SKM-1 (cell line): Measurements from ENCODE around the gene CEBPE.

Experiments
- DNase-seq: peaks from one replicate; lab custom pipeline; 2025; ENCODE audit not compliant: unreplicated experiment; lab: John Stamatoyannopoulos, UW

The CEBPE gene

GRCh38 chr14:23118506-23119362 is at the start of gene CEBPE:
Gene CEBPE, minus strand, starts transcription at chr14:23119255. Its CDS starts 164 bp downstream, at chr14:23119091.
- peak; percentile 68 for DNase-seq

GRCh38 chr14:23168246-23168645 is 49.2 kb upstream of the CEBPE start:
- no peak for DNase-seq

- no peak for DNase-seq
Observed at GRCh38 chr14:23167116-23167847, 48.2 kb upstream of the CEBPE start.

- DNase-seq, result no peak
Observed at GRCh38 chr14:23164949-23165348, 45.9 kb upstream of the CEBPE start.

DNA sequence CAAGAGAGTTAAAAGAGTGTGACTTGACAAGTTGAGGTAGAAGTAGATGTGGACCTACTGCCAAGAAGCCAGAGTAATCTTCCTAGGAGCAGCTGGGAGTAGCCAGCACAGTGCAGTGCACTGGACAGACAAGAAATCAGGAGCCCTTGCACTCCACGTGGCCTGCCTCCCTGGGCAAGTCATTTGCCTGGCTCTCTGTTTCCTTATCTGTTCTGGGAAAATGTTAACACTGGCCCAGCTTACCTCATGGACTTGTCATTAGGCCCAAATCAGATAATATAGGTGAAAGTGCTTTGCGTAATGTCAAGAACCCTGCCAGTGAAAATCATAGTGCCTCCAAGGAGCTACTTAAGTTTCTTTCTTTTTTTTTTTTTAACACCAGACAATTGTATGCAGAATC is 45.2 kb upstream of the CEBPE start:
- no peak for DNase-seq

- DNase-seq, result no peak
Observed at GRCh38 chr14:23163830-23164229, 44.8 kb upstream of the CEBPE start.

DNA sequence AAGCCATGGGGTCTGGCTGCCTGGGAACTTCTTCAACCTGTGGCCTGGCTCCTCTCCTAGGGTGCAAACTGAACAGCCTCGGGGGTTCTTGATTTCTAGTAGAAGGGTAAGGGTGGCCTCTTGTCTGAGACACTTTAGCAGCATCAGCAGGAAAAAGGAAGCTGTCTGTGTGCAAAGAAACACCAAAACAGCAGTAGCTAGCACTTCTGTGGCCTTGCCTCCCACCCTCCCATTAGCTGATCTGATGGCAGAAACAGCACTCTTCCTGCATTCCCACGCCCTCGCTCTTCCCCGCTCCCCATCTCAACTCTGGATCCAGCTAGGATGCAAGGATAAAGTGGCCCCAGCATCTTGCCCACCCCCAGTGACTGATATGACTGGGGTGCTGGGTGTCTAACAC is 43.7 kb upstream of the CEBPE start:
- DNase-seq, result no peak

GRCh38 chr14:23162005-23162404 is 43.0 kb upstream of the CEBPE start:
- no peak for DNase-seq

DNA sequence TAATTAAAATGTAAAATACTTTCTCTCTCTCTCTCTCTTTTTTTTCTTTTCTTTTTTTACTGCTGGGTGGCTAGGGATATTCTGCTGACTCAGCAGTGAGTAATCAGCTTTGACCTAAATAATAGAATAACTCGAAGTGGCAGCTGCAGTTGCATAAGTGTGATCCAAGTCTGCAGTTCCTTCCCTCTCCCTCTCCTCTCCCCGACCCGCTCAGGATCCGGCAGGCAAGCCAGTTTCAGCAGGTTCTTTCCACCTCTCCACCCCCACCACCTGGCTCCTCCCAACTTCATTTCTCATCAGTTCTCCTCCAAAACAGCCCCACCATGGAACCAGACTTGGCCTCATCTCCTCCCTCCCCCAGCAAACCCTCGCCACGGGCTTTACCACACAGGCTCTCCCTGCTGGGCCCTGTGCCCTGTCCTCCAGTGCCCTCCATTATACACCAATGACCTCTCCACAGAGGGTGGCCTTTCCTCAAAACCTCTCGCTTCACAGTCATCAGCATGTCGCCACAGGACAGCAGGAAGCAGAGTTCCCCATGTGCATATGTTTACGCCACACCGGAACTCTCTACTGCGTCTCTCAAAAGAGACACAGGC is 42.0 kb upstream of the CEBPE start:
- DNase-seq, result no peak

- no peak for DNase-seq
Observed at GRCh38 chr14:23159532-23159931, 40.5 kb upstream of the CEBPE start.

- DNase-seq, result no peak
Observed at GRCh38 chr14:23158779-23159178, 39.7 kb upstream of the CEBPE start.

DNA sequence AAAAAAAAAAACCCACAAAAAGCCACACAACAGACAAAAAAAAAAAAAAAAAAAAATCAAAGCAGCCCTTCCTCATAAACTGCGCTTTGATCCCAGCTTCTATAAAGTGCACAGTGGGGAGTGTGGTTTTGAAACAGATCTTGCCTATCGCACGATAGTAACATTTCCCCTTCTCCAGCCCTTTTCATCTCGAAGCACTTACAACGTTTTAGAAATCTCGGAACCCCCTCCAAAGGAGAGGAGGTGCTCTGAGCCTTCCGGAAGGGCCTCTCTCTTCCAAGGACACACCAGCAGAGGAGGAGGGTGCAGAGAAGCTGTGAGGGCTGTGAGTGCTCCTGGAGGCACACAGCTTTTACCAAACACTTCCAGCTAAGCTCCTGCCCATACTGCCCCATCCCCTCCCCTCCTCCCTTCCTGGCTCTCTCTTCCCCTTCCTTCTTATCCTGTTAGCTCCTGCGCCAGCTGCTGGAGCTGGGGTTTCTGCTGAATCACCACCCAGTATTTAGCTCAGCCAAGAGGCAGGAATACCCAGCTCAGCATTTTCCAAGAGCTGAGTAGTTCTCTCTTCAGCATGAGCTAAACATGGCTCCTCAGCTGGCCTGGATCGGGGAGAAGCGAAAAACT is 36.0 kb upstream of the CEBPE start:
- DNase-seq, result no peak

- no peak for DNase-seq
Observed at GRCh38 chr14:23153851-23154796, 35.1 kb upstream of the CEBPE start.

GRCh38 chr14:23151342-23151741 is 32.3 kb upstream of the CEBPE start:
- no peak for DNase-seq

DNA sequence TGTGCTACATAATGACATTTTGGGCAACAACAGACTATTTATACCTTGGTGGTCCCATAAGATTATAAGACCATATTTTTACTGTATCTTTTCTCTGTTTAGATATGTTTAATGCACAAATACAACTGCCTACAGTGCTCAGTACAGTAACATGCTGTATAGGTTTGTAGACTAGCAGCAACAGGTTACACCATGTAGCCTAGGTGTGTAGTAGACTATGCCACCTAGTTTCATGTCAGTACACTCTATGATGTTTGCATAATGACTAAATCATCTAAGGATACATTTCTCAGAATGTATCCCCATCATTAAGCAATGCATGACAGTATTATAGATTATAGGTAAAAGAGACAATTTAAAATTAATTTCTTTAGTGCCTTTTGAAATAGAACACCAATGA is 30.7 kb upstream of the CEBPE start:
- no peak for DNase-seq

DNA sequence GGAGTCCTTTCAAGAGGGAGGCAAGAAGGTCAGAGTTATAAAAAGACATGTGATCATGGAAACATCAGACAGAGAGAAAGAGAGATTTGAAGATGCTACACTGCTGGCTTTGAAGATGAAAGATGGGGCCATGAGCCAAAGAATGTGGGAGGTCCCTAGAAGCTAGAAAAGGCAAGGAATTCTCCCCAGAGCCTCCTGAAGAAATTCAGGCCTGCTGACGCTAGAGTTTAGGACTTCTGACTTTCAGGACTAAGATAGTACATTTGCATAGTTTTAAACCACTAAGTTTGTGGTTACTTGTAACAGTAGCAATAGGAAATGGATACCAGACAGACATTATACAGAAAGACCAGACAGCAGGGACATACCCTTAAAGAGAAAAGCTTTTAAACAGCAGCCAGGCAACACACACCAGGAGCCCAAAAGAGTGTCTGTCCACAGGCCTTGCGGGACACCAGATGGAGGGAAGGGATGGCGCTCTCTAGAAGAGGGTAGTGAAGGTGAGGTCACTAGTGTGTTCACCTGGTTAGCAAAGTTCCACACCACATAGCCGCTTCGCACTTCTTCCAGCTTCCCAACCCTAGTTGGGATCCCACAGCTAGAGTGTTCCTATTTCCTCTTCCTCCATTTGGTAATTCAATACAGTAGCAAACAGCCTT is 29.7 kb upstream of the CEBPE start:
- DNase-seq, result no peak

DNA sequence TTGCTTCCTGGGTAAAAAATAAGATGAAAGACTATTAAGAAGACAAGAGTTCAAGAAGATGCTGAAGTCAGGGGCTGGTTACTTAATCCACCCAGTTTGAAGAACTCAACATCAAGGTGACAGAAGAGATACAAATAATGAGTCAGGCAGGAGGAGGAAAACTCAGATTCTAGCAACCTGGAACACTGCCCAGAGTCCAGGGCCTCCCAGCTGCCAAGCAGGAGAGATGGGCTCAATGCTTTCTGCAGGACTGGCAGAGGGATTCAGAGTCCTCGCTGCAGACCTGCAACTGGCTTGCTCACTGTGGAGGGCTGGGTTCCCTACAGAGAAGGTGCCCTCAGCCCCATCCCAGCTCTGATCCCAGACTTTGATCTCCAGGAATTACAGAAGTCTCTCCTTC is 28.6 kb upstream of the CEBPE start:
- DNase-seq, result no peak

GRCh38 chr14:23146980-23147379 is 27.9 kb upstream of the CEBPE start:
- DNase-seq, result no peak

DNA sequence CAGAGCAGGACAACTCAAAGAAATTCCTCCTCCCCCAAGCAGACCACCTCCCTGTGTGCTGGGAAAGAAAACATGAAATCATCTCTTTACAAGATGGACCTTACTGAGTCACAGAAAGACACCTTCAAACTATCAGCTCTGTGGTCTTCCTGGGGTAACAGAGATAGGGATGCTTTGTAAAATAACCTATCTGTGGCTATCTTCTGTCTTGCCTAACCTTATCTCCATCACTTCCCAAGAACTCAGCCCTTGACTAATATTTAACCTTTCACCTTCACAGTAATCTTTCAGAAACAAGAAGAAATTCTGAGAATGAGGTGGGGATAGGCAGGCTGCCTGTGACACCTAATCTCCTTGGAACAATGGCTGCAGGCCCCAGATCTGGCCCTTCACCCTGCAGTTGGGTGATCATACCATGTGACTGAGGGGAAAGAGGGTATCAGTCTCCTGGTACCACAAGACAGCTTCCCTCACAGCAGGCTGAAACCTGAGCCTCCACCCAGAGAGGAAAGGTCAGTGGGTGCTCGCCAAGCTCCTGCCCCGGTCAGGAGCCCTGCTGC is 27.4 kb upstream of the CEBPE start:
- DNase-seq, result no peak
